Suppressor macrophage treated with lipopolysaccharide for 4 hours (primary cell): Measurements from ENCODE around the gene FAM135A.
A peak's percentile ranks its signal among the peaks of the same experiment; 100 is the strongest.

Experiments
- DNase-seq: peaks from one replicate; pipeline ENCODE4 v3.0.0-alpha.2; 2020

Gene FAM135A

DNA sequence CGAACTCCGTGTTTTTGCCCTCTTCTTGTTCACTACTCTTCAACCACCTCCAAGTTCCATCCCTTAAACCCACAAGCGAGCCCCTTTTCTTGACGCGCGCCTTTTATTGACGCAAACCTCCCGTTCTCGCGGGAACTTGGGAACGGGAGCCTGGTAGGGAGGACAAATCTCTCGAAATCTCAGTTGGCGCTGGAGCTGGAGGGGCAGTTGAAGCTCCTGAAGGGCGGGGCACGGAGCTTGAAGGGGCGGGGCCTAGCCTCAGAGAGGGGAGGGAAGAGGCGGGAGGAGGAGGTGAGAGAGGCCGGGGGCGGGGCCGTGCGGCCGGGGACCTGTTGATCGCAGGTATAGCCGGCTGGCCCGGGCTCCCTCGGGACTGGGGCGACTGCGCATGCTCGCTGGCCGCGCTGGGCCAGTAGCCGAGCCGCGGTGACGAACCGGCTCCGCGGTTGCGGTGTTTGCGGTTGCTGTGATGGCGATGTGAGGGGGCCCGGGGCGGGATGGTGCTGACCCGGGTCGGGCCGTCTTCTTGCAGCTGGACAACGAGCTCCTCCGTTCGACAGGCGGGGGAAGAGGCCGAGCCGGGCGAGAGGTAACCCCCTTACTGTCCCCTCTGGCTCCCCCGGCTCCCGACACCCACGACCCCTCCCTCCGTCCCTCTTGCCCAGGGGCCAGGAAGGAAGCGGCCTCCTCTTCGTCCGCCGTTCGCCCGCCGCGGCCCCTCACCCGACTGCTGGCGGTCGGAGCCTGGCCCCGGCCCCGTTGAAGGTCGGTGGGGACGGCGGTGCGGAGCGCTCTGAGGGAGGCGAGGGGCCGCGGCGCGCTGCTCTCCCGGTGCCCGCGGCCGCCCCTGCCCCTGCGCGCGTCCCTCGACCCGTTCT, at the start of gene FAM135A:
TSS of gene FAM135A (plus strand) at position 395 of the 878 bp plus-strand sequence. CDS start 14,835 bp downstream, outside the sequence.
- peak; percentile 98 for DNase-seq

DNA sequence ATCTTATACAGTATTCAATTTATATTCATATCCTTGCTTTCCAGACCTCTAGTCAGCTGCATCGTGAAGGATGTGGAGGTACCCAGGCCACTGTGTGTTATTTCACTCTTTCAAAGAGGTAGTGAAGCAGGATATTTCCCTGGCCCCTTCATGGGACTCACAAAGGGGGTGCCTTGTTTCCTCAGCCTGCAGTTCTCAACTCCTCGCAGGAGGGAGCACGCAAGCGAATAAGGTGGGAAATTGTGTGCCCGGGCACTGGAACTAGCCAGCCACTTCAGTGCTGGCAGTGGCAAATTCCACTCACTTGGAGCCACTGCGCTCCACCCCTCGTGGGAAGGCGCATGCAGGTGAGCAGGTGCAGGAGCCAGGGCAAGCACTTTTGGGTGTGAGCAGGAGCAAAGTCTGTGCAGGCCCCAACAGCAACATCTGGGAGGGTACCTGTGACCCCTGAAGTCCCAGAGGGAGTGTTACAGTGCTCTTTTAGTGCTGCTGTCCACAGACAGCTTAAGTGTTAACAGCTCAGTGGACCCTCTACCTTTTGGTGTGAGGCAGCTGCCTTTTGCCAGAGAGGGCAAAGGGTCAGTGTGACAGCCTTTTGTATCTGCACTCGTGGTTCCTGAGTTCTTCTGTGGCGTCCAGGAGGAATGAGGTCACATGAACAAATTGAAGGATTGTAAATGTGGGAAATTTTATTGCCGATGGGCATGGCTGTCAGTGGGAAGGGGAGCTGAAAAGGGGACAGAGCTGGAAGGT, 49.4 kb upstream of the FAM135A start:
- no peak for DNase-seq

GRCh38 chr6:70369332-70369950, 43.9 kb upstream of the FAM135A start:
- DNase-seq: peak; percentile 75

GRCh38 chr6:70370496-70370895, 42.8 kb upstream of the FAM135A start:
- DNase-seq: no peak

DNA sequence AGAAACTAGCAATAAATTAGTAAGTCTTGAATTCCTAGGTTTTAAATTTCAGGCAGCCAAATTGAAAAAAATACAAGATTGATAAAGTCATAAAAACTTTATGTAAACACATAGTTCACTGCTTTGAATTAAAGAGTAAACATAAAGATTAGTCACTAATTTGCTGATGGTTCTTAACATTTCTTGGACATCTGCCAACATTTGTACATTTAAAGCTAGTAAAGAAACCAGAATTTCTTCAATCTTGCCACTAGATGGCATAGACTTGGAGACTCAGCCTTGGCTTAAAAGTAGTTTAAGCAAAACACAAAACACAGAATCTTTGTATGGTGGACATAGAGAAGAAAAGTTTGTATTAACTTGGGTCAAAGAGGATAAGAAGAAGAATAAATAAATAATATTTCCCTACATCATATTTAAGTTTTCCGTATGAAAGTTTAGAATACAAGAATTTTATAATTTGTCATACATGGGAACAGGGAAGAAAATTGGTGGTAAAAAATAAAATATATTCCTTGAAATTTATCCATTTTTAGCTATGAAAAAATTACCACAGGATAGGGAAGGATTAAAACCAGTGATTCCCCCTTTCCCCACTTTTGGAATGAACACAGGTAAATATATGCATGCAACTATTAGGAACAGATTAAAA, 41.7 kb upstream of the FAM135A start:
- peak; percentile 84 for DNase-seq

GRCh38 chr6:70375166-70375565, 38.1 kb upstream of the FAM135A start:
- no peak for DNase-seq

GRCh38 chr6:70375882-70376281, 37.4 kb upstream of the FAM135A start:
- DNase-seq: no peak

DNA sequence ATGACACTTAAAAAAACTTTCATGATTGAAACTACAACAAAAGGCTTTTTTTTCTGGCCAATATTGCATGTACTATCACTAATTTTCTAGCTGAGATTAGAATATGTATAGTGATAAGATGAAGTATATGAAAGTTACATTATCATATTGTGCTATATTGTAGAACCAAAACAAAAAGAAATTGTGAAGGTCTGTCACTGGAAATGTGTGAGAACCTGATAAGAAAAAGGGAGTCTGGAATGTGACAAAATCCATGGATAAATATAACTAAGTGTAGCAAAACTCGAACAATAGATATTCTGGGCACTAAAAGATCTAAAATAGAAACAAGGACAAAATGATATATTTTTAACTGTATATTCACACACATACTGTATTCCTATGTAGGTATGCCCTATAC, 36.7 kb upstream of the FAM135A start:
- no peak for DNase-seq

DNA sequence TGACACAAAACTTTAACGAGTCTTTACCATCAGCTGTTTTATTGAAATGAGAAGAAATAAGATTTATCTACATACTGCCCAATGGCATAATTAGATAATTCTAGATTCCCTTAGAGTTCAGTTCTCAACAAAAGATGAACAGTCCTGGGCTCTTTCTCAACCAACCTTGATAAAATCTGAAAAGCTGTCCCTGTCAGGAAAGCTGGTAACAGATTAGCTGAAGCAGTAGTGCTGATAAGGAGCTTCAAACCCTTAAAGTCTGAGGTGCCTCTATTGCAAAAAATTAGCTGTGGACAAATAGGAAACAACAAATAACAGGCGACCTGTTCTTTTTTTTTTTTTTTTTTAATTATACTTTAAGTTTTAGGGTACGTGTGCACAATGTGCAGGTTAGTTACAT, 35.9 kb upstream of the FAM135A start:
- no peak for DNase-seq

- DNase-seq: no peak
Observed at GRCh38 chr6:70379473-70380013, 33.8 kb upstream of the FAM135A start.

DNA sequence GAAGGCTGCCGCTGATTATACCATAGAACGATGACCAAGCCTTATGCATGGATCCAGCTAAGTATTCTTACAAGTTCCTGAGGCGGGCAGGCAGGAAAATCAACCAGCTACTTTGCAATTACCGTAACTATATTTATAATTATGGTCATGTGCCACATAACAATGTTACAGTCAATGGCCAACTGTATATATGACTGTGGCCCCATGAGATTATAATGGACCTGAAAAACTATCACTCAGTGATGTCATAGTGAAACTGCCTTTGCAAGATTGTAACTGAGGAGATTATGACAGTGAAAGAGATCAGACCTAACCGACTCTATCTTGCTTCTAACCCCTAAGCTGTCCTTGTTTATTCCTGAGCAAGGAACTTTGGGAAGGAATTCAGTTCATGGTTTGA, 33.1 kb upstream of the FAM135A start:
- DNase-seq: no peak

DNA sequence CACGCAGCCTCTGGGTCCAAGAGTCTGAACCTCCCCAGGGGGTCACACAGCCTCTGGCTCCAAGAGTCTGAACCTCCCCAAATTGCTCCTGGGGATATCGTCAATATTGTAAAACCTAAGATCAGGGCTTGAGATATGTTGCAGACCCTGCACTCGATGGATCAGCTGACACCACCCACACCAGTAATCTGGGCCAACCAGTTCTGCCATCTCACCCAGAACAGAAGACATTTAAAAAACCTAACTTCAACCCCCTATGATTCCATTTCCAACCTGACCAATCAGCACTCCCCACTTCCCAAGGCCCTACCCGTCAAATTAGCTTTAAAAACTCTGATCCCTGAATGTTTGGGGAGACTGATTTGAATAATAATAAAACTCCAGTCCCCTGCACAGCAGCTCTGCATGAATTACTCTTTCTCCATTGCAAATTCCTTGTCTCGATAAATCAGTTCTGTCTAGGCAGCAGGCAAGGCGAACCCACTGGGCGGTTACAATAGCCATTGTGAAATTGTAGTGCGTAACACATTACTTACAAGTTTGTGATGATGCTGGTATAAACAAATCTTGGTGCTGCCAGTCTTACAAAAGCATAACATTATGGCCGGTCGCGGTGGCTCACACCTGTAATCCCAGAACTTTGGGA, 32.4 kb upstream of the FAM135A start:
- no peak for DNase-seq

- no peak for DNase-seq
Observed at GRCh38 chr6:70381417-70381782, 31.9 kb upstream of the FAM135A start.

GRCh38 chr6:70385901-70386300, 27.4 kb upstream of the FAM135A start:
- DNase-seq: peak; percentile 51

DNA sequence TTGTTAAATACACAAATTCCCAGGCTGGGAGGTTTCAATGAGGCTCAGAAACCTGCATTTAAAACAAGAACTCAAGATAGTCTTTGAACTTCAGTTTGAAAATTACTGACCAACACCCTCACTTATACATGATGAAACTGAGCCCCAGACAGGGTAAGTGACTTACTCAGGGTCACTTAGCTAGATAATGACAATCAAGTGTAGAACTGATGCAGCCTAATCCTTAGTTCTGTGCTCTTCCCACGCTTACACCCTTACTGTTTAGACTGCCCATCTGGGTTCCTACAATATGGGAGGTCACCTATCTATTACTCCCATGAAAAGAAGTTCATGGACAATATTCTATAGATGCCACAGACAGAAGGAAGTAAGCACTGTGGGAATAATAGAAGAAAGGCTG, 24.5 kb upstream of the FAM135A start:
- no peak for DNase-seq

- DNase-seq: no peak
Observed at GRCh38 chr6:70389261-70389660, 24.0 kb upstream of the FAM135A start.

- DNase-seq: no peak
Observed at GRCh38 chr6:70390067-70390466, 23.2 kb upstream of the FAM135A start.

DNA sequence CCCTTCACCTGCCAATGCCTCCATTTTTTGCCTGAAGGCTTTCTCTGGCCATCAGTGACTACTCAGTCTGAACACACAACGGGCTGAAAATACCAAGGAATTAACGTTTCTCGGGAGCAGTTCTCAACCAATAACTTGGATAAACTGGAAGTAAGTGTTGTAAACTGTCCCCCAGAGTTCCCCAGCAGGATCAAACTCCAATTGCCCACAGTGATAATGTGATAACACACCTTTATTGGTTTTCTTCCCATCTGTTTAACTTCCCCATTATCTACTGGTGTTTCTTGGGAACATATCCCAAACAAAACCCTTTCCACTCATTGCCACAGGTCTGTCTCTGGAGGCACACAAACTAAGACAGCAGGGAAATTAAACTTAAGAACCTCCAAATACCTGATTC, 21.8 kb upstream of the FAM135A start:
- no peak for DNase-seq

- no peak for DNase-seq
Observed at GRCh38 chr6:70394518-70395300, 18.6 kb upstream of the FAM135A start.

- DNase-seq: peak; percentile 17
Observed at GRCh38 chr6:70395301-70395672, 18.0 kb upstream of the FAM135A start.

GRCh38 chr6:70396163-70396562, 17.1 kb upstream of the FAM135A start:
- peak; percentile 7 for DNase-seq
